GM23248 (cell line): ENCODE results near the gene CHRNE. TPM values are rescaled to one million over a fixed set of nuclear protein-coding genes. Genes with fewer than 3 reads are reported as not detected.

Experiments
- DNase-seq: peaks from one replicate; pipeline ENCODE4 v3.0.0-alpha.2; 2015
- H2AFZ ChIP-seq: fragments of 200-600 bp; sonication (generic); 2 replicates; pipeline ENCODE4 v1.6.1; 2016; ENCODE audit warnings: antibody characterized with exemption
- H3F3A ChIP-seq: fragments of 200-600 bp; sonication (generic); 2 replicates; pipeline ENCODE4 v1.6.1; 2016; ENCODE audit warnings: mild to moderate bottlenecking, antibody characterized with exemption, mixed run types; ENCODE audit not compliant: insufficient read depth
- H3K27ac ChIP-seq: fragments of 200-600 bp; sonication (generic); 2 replicates; pipeline ENCODE4 v1.5.1; 2016; ENCODE audit warnings: mild to moderate bottlenecking
- H3K27me3 ChIP-seq: fragments of 200-600 bp; sonication (generic); replicated peaks from 2 replicates; pipeline ENCODE4 v1.6.1; 2016; ENCODE audit warnings: mild to moderate bottlenecking; ENCODE audit not compliant: insufficient read depth
- H3K36me3 ChIP-seq: fragments of 200-600 bp; sonication (generic); 2 replicates; pipeline ENCODE4 v1.6.1; 2016; ENCODE audit warnings: low read depth, mild to moderate bottlenecking
- H3K4me1 ChIP-seq: fragments of 200-600 bp; sonication (generic); 2 replicates; pipeline ENCODE4 v1.6.1; 2016; ENCODE audit warnings: mild to moderate bottlenecking; ENCODE audit not compliant: insufficient read depth
- H3K4me2 ChIP-seq: fragments of 200-600 bp; sonication (generic); one replicate; pipeline ENCODE4 v1.6.1; 2016; ENCODE audit warnings: mild to moderate bottlenecking; ENCODE audit not compliant: unreplicated experiment
- H3K4me3 ChIP-seq: fragments of 200-600 bp; sonication (generic); 2 replicates; pipeline ENCODE4 v1.5.1; 2016; ENCODE audit warnings: mild to moderate bottlenecking
- H3K79me2 ChIP-seq: fragments of 200-600 bp; sonication (generic); 2 replicates; pipeline ENCODE4 v1.6.1; 2016; ENCODE audit warnings: mild to moderate bottlenecking; ENCODE audit not compliant: insufficient read depth
- H3K9ac ChIP-seq: fragments of 200-600 bp; sonication (generic); 2 replicates; pipeline ENCODE4 v1.6.1; 2016; ENCODE audit warnings: mild to moderate bottlenecking
- H3K9me2 ChIP-seq: fragments of 200-600 bp; sonication (generic); 2 replicates; pipeline ENCODE4 v1.6.1; 2016; ENCODE audit warnings: mixed run types, mild to moderate bottlenecking, moderate library complexity; ENCODE audit not compliant: insufficient read depth
- H3K9me3 ChIP-seq: fragments of 200-600 bp; sonication (generic); one replicate; pipeline ENCODE4 v1.6.1; 2017; ENCODE audit warnings: low read depth
- H4K20me1 ChIP-seq: fragments of 200-600 bp; sonication (generic); 2 replicates; pipeline ENCODE4 v1.6.0; 2016; ENCODE audit not compliant: insufficient read depth
- EZH2 ChIP-seq: fragments of 200-600 bp; sonication (generic); IDR thresholded peaks from 2 replicates; pipeline ENCODE4 v1.6.1; 2018; ENCODE audit warnings: antibody characterized with exemption, mild to moderate bottlenecking; ENCODE audit not compliant: insufficient read depth, poor library complexity, severe bottlenecking
- EZH2phosphoT487 ChIP-seq: fragments of 200-600 bp; sonication (generic); IDR thresholded peaks from 2 replicates; pipeline ENCODE4 v1.6.1; 2018; ENCODE audit warnings: antibody characterized with exemption, moderate library complexity, mild to moderate bottlenecking, low read depth; ENCODE audit not compliant: insufficient read depth
- WGBS, 2 experiments: methylation state at CpG; one replicate each; pipeline ENCODE4 v1.1.6; 2015 to 2017; ENCODE audit warnings: low lambda C conversion rate in 2 of 2, low coverage in 1 of 2; ENCODE audit errors: missing lambda C conversion rate in 2 of 2; 5-methylcytosine and 5-hydroxymethylcytosine counted together
- in situ Hi-C: fragments of 300-500 bp; cut with MboI; formaldehyde crosslinking; loops from 2 replicates; pipeline ENCODE4 v1.15.0; 2020
- polyA plus RNA-seq: library from polyadenylated mRNA; unstranded; fragments of >200 nt; fragmentation: Nextera tagmentation; extraction: Ambion mirVana; gene quantifications from 2 replicates; pipeline ENCODE4 v1.2.1, GENCODE V29; 2016
- total RNA-seq: library from RNA; depleted of rRNA; stranded (reverse); fragments of >200 nt; shearing (Covaris generic); gene quantifications from 2 replicates; pipeline ENCODE4 v1.2.3, GENCODE V29; 2014

CHRNE gene
- total and polyA plus RNA-seq, 2 experiments from 2014 or later: 0.84 to 0.86 TPM

GRCh38 chr17:4884489-4884888, 18.4 kb downstream of the CHRNE start:
- Histone ChIP-seq H3F3A (no peaks in the 10 kb centered on the region), H3K9me2 (no peaks in the 10 kb centered on the region), H2AFZ (no peak overlapping the region), H3K79me2 (no peaks in the 10 kb centered on the region), H3K27me3 (no peaks in the 10 kb centered on the region), H3K36me3 (no peaks in the 10 kb centered on the region; the same call in 1 of the 2 replicates), H3K4me3 (no peak overlapping the region), H3K4me1 (no peaks in the 10 kb centered on the region), H3K9ac (no peak overlapping the region), H3K4me2 (no peak overlapping the region), H4K20me1 (no peaks in the 10 kb centered on the region), H3K9me3 (no peaks in the 10 kb centered on the region), H3K27ac (no peak overlapping the region)
- TF ChIP-seq EZH2: no peak
- TF ChIP-seq EZH2phosphoT487: no peak
- no peak for DNase-seq
- WGBS, 2 experiments: 88 to 95% methylated on average over 4 of the region's 4 CpGs
- in situ Hi-C loops: loop anchor here (10.0 kb wide), 1 partner anchor 90 kb away; the partner anchor contains the start of gene PSMB6

- in situ Hi-C loops: loop anchor here (10.0 kb wide), 1 partner anchor 87 kb away; the partner anchor contains the start of gene PSMB6
- Histone ChIP-seq H3K4me2 (no peak overlapping the region), H3K9me3 (no peaks in the 10 kb centered on the region), H3K79me2 (0 out of 2 replicates have a peak, but pooled peaks cover under 1% of the 10 kb centered on the region), H3K4me1 (no peaks in the 10 kb centered on the region), H2AFZ (no peak overlapping the region), H4K20me1 (no peaks in the 10 kb centered on the region), H3K4me3 (no peak overlapping the region), H3K27me3 (no peaks in the 10 kb centered on the region), H3K9ac (no peak overlapping the region), H3K36me3 (no peaks in the 10 kb centered on the region; the same call in 1 of the 2 replicates), H3K27ac (no peak overlapping the region), H3K9me2 (no peaks in the 10 kb centered on the region), H3F3A (no peaks in the 10 kb centered on the region)
- TF ChIP-seq EZH2phosphoT487 (no peak), EZH2 (no peak)
- DNase-seq: peak; percentile 64
- WGBS, 2 experiments: 38 to 40% methylated on average over 9 of the region's 9 CpGs
Measured at GRCh38 chr17:4881761-4882555, 20.9 kb downstream of the CHRNE start.

GRCh38 chr17:4880857-4881256, 22.0 kb downstream of the CHRNE start:
- Histone ChIP-seq H3K4me3 (no peak overlapping the region), H3K4me2 (no peak overlapping the region), H3K27me3 (no peaks in the 10 kb centered on the region), H2AFZ (no peak overlapping the region), H3K9ac (no peak overlapping the region), H3K4me1 (no peaks in the 10 kb centered on the region), H3K36me3 (no peaks in the 10 kb centered on the region; the same call in 1 of the 2 replicates), H3F3A (no peaks in the 10 kb centered on the region), H3K79me2 (peaks cover 10% of the 10 kb centered on the region; the same call in 1 of the 2 replicates), H3K27ac (no peak overlapping the region), H4K20me1 (no peaks in the 10 kb centered on the region), H3K9me3 (no peaks in the 10 kb centered on the region), H3K9me2 (no peaks in the 10 kb centered on the region)
- in situ Hi-C loops: loop anchor here (10.0 kb wide), 1 partner anchor 86 kb away; the partner anchor contains the start of gene PSMB6
- DNase-seq: no peak
- WGBS, 2 experiments: 89 to 93% methylated on average over 13 to 15 of the region's 15 CpGs
- TF ChIP-seq EZH2 (no peak), EZH2phosphoT487 (no peak)

DNA sequence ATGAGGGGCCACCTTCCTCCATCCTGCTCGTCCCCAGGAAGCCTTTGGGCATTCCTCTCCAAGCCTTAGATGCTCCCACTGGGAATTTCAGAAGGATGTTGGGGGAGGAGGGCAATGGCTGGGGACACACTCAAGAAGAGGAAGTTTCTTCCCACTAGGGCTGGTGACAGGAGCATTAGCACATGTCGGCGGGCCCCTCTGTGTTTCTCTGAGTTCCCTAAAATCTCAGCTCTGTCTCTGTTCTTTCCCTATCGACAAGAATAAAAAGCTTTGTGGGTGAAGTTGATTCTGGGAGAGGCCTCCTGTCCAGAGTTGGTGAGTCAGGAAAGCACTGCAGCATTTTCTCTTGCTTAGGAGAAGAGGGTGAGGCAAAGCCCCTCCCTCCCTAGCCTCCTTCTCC, 23.3 kb downstream of the CHRNE start:
- TF ChIP-seq EZH2: no peak
- Histone ChIP-seq H3K9me3 (no peaks in the 10 kb centered on the region), H3K9me2 (no peaks in the 10 kb centered on the region), H3K27me3 (no peaks in the 10 kb centered on the region), H3K4me2 (no peak overlapping the region), H3K4me1 (no peaks in the 10 kb centered on the region), H3K9ac (no peak overlapping the region), H3F3A (no peaks in the 10 kb centered on the region), H3K4me3 (no peak overlapping the region), H3K79me2 (peaks cover 10% of the 10 kb centered on the region; the same call in 1 of the 2 replicates), H4K20me1 (no peaks in the 10 kb centered on the region), H3K36me3 (no peaks in the 10 kb centered on the region; the same call in 1 of the 2 replicates), H3K27ac (no peak overlapping the region), H2AFZ (no peak overlapping the region)
- in situ Hi-C loops: no loop called here
- DNase-seq: no peak
- 89 to 93% methylated on average over 4 of the region's 4 CpGs for WGBS, 2 experiments
